GM19455 (cell line): ENCODE results near the gene EPM2AIP1.
"Not testable (repeated sequence)": the region's sequence is repeated elsewhere in the genome, so short reads cannot be mapped to it uniquely, and the experiment has no call there.

Experiments used
- ATAC-seq: cut with Tn5 transposase; IDR thresholded peaks from one replicate; pipeline ENCODE4 v1.9.1; 2021; ENCODE audit not compliant: unreplicated experiment

Gene EPM2AIP1

DNA sequence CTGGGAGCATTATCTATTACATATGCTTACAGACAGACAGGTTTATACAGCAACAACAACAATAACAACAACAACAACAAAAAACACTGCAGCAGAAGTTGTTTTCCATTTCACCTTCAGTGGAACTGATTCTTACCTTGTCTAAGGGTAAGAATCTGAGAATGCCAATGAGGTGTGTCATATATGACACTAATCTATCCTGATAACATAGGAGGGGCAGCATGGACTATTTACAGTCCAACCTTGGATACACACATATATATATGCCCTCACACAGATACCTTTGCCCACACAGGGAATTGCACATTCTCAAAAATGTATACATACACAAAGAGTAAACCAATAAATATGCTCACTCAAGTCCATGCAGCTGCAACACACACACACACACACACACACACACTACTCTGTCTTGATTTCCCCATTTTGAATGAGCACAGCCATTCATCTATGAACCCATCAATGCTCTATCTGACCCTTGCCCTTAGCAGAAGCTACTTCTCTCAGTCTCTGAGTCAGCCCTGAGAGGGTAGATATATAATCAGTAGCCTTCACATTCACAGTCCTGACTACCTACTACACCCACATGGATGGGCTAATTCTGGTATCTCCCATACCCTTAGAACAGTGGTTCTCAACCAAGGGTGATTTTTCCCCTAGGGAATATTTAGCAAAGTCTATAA lies 38.3 kb downstream of the EPM2AIP1 start:
- no peak for ATAC-seq

DNA sequence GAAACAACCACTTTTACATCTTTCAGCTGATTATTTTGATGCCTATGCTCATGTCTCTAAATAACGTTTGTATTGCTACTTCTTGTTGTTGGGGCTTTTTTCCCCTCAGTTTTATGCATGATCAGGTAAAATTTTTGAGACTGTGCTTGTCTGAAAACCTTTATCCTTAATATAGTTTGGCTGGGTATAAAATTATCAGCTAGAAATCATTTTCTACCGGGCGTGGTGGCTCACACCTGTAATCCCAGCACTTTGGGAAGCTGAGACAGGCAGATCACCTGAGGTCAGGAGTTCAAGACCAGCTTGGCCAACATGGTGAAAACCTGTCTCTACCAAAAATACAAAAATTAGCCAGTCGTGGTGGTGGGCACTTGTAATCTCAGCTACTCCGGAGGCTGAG lies 45.1 kb downstream of the EPM2AIP1 start:
- ATAC-seq, result not testable (repeated sequence)

GRCh38 chr3:36945333-36945980 lies 47.5 kb downstream of the EPM2AIP1 start:
- ATAC-seq, result no peak

GRCh38 chr3:36944641-36945270 lies 48.2 kb downstream of the EPM2AIP1 start, which contains the start of gene TRANK1:
TRANK1 (minus strand) TSS chr3:36945054; CDS start chr3:36944809, 245 bp downstream.
- peak; percentile 68 for ATAC-seq

DNA sequence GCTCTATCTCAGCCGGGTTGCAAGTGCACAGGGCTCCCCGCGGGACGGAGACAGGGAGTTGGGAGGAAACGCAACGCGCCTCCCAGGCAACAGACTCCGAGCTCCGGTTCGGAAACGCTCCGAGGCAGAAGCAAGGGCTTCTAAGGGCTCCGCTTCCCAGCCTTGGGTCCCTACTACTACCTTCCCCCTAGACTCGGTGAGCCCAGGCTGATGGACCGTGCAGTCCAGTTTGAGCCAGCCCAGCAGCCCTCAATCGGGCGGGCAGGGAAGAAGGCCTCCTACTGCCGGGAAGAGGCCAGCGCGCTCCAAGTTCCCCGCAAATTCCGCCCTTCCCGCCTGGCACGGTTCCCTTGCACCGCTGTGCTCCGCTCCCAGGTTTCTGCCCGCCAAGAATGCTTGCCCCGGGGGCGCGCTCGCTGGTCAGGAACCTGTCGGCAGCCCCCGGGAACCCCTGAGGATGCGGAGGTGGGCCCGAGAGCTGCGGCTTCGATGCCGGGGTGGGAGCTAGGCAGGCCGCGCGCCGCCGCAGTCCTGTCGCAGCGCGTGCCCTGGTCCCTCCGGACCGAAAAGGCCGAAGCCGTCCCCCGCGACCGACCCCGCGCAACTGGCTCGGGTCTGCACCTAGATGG lies 48.8 kb downstream of the EPM2AIP1 start:
- peak; percentile 61 for ATAC-seq

DNA sequence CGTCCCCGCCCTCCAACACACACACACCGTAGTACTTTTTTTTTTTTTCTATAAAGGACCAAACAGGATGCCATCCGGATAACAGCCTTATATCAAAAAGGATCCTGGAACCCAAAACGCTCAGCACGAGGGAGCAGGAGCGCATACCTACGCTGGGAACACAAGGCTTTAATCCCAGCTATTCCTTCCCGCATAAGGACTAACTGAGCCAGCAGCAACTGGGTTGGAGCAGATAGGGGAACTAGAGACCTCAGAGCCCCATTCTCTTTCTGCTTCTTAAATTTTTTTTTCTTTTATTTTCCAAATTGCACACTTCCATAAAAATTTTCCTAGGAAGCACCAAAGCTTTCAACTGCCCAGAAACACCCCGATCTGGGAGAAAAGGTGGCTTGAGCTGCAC lies 49.3 kb downstream of the EPM2AIP1 start:
- ATAC-seq, result no peak

- ATAC-seq, result no peak
These were observed 50.2 kb downstream of the EPM2AIP1 start for GRCh38 chr3:36942638-36943248.

GRCh38 chr3:36941658-36942057 lies 51.3 kb downstream of the EPM2AIP1 start:
- no peak for ATAC-seq

DNA sequence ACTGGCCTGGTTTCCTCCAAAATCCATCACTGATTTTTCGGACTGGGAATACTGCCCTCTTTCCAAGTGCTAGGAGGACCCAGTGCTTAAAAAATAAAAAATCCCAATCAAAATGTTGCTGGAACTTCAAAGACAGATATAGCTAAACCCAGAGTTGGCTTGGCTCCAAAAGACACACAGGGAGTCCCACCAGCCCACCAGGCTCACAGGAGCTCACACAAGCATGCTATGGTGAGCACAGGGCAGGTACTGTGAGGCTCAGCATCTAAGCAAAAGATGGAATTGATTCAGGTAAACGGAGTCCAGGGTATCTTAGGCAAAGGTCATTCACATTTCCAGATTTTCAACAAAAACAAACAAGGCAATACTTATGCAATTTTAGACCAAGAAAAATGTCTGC lies 51.8 kb downstream of the EPM2AIP1 start:
- ATAC-seq, result no peak

- no peak for ATAC-seq
These were observed 55.4 kb downstream of the EPM2AIP1 start for GRCh38 chr3:36937492-36937891.
